OCI-LY7 (cell line): ENCODE data around the gene TRIM10.

ENCODE experiments used
- CTCF ChIP-seq: fragments of 200-600 bp; sonication (generic); conservative IDR thresholded peaks from 2 replicates; pipeline ENCODE4 v1.5.1; 2014; ENCODE audit warnings: mild to moderate bottlenecking, antibody characterized with exemption, low read length, moderate library complexity, mixed read lengths
- EZH2phosphoT487 ChIP-seq: fragments of 200-600 bp; sonication (generic); IDR thresholded peaks from 2 replicates; pipeline ENCODE4 v1.6.1; 2018; ENCODE audit warnings: low read depth, borderline replicate concordance, mild to moderate bottlenecking, mixed run types, antibody characterized with exemption, low read length, moderate library complexity, mixed read lengths

- TF ChIP-seq EZH2phosphoT487 (no peak), CTCF (no peak)
These were observed 15.2 kb downstream of the TRIM10 start for GRCh38 chr6:30145818-30146217.
